Measurements from ENCODE around the gene CIBAR2.
"Not testable (repeated sequence)": the region's sequence is repeated elsewhere in the genome, so short reads cannot be mapped to it uniquely, and the experiment has no call there.

CIBAR2 gene

GRCh38 chr16:85057212-85057889 is 54.9 kb downstream of the CIBAR2 start:
- no peak for DNase-seq

GRCh38 chr16:85056211-85056748 is 56.0 kb downstream of the CIBAR2 start:
- no peak for DNase-seq

- peak; percentile 95 for DNase-seq
Observed at GRCh38 chr16:85055493-85056210, 56.6 kb downstream of the CIBAR2 start.

- DNase-seq, result no peak
Observed at GRCh38 chr16:85054948-85055492, 57.3 kb downstream of the CIBAR2 start.

- DNase-seq, result not testable (repeated sequence)
Observed at GRCh38 chr16:85054321-85054720, 58.0 kb downstream of the CIBAR2 start.

GRCh38 chr16:85052536-85052935 is 59.7 kb downstream of the CIBAR2 start:
- no peak for DNase-seq

- no peak for DNase-seq
Observed at GRCh38 chr16:85051683-85052082, 60.6 kb downstream of the CIBAR2 start.

DNA sequence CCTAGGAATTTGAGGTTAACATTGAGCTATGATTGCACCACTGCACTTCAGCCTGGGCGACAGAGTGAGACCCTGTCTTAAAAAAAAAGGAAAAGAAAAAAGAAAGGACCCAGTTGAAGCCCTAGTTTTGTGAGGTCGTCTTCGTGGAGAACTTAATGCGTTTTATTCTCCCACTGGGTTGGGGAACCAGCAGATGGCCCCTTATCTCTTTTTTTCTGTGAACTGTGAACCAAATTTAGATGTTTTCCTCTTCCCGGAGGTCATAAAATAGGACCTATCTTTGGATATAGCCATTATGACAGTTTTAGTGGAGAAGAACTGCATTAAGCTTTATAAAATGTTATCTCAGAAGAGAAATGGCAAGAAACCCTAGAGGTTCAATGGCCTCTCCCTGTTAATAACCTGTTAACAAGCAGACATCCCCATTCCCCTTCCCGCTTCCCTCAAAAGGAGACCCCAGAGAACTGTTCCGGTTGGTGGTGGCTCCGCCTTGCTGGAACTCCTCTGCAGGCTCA is 61.1 kb downstream of the CIBAR2 start:
- no peak for DNase-seq

- DNase-seq, result no peak
Observed at GRCh38 chr16:85049706-85050305, 62.5 kb downstream of the CIBAR2 start.

DNA sequence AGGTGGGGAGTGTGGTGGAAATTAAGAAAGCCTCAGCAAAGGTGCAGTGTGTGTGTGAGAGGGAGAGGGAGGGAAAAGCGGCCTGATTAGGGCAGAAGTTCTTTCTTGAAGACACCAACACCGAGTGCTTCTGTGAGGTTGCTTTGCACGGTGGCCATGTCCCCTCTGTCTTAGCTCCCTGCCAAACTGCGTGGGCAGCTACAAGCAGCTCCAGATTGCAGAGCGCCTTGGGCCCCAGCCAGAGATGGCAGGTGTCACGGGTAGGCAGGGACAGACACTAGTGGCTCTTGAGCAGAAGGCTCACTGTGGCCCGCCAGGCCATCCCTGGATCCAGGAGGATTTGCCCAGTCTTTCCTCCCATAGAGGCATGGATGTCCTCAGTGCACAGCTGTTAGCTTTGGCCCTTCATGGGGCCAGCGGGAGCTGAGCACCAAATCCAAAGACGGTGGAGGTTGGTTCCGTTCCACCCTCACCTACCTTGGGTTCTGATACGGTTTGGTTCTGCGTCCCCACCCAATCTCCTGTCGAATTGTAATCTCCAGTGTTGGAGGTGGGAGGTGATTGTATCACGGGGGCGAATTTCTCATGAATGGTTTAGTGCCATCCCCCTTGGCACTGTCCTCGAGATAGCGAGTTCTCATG is 63.2 kb downstream of the CIBAR2 start:
- DNase-seq, result no peak
